H1 (cell line): Measurements from ENCODE around the gene CCL17. TPM values are rescaled to one million over a fixed set of nuclear protein-coding genes. Genes with fewer than 3 reads are reported as not detected.

Experiments used
- CTCF ChIA-PET: fragments of 300-600 bp; sonication (Branson Sonifier 250); formaldehyde crosslinking; loops from one replicate; lab custom pipeline; 2021; ENCODE audit not compliant: partially characterized antibody; lab: Charles Lee
- POLR2A ChIA-PET: fragments of 300-600 bp; sonication (Branson Sonifier 250); formaldehyde crosslinking; loops from one replicate; lab custom pipeline; 2021; ENCODE audit warnings: inconsistent platforms; ENCODE audit not compliant: partially characterized antibody; lab: Charles Lee
- DNase-seq, 2 experiments: peaks; one replicate each; pipeline versions ENCODE4 v3.0.0 to v3.0.0-alpha.2; 2010 to 2022; ENCODE audit warnings: low spot score in 2 of 2, low read depth in 1 of 2, mixed read lengths in 1 of 2
- FAIRE-seq: peaks from 2 replicates; lab custom pipeline; 2011; peaks lifted over from hg19 to GRCh38; lab: Jason Lieb, UNC
- H2AFZ ChIP-seq: 2 replicates; pipeline ENCODE4 v1.8.1; 2012; ENCODE audit warnings: low read length, inconsistent platforms
- H2AK5ac ChIP-seq: 2 replicates; pipeline ENCODE4 v1.6.1; 2013; ENCODE audit warnings: low read depth, low read length
- H2BK120ac ChIP-seq: replicated peaks from 2 replicates; pipeline ENCODE3; 2013; ENCODE audit warnings: low read depth, low read length, inconsistent platforms
- H2BK12ac ChIP-seq: 2 replicates; pipeline ENCODE4 v1.6.1; 2013; ENCODE audit warnings: low read depth, low read length
- H2BK15ac ChIP-seq: 2 replicates; pipeline ENCODE4 v1.6.1; 2013; ENCODE audit warnings: low read length
- H2BK20ac ChIP-seq: 2 replicates; pipeline ENCODE4 v1.6.1; 2013; ENCODE audit warnings: low read length
- H2BK5ac ChIP-seq: 2 replicates; pipeline ENCODE4 v1.6.1; 2013; ENCODE audit warnings: low read depth, low read length
- H3K14ac ChIP-seq: 2 replicates; pipeline ENCODE4 v1.6.1; 2013; ENCODE audit warnings: inconsistent platforms; ENCODE audit not compliant: insufficient read length
- H3K18ac ChIP-seq: 2 replicates; pipeline ENCODE4 v1.6.1; 2013; ENCODE audit warnings: low read length; ENCODE audit errors: extremely low read depth
- H3K23ac ChIP-seq: 2 replicates; pipeline ENCODE4 v1.6.1; 2013; ENCODE audit warnings: inconsistent platforms; ENCODE audit not compliant: insufficient read length
- H3K23me2 ChIP-seq: 2 replicates; pipeline ENCODE4 v1.6.1; 2013; ENCODE audit warnings: low read depth, low read length
- H3K27ac ChIP-seq: 2 replicates; pipeline ENCODE4 v1.6.1; 2011; ENCODE audit warnings: low read depth, low read length, inconsistent platforms
- H3K27me3 ChIP-seq, 4 experiments: replicated peaks in 1 of 4; 1 replicate in 1 of 4; 2 replicates in 3 of 4; pipeline versions ENCODE4 v1.6.1 to v1.8.1; 2011 to 2013; ENCODE audit warnings: low read length in 3 of 4, mild to moderate bottlenecking in 3 of 4, inconsistent platforms in 2 of 4, mixed read lengths in 2 of 4, moderate library complexity in 1 of 4; ENCODE audit not compliant: control insufficient read depth in 3 of 4, insufficient read depth in 3 of 4; ENCODE audit errors: extremely low read depth in 1 of 4
- H3K36me3 ChIP-seq, 4 experiments: 2 replicates each; pipeline versions ENCODE4 v1.6.1 to v1.8.1; 2011 to 2013; ENCODE audit warnings: mild to moderate bottlenecking in 4 of 4, low read length in 3 of 4, moderate library complexity in 2 of 4, control low read depth in 1 of 4, inconsistent platforms in 1 of 4; ENCODE audit not compliant: insufficient read depth in 4 of 4, control insufficient read depth in 2 of 4
- H3K4ac ChIP-seq: replicated peaks from 2 replicates; pipeline ENCODE3; 2013; ENCODE audit warnings: low read length, low read depth, mixed read lengths, inconsistent platforms; ENCODE audit not compliant: insufficient read length
- H3K4me1 ChIP-seq, 4 experiments: replicated peaks in 1 of 4; 1 replicate in 1 of 4; 2 replicates in 3 of 4; pipeline versions ENCODE4 v1.6.1 to v1.8.1; 2011 to 2013; ENCODE audit warnings: low read length in 3 of 4, inconsistent platforms in 2 of 4, mixed read lengths in 1 of 4; ENCODE audit not compliant: insufficient read depth in 4 of 4, control insufficient read depth in 3 of 4
- H3K4me2 ChIP-seq, 2 experiments: 2 replicates each; pipeline versions ENCODE4 v1.6.1 to v1.8.1; 2011 to 2013; ENCODE audit warnings: low read depth in 2 of 2, low read length in 2 of 2, control low read depth in 1 of 2, inconsistent platforms in 1 of 2, mild to moderate bottlenecking in 1 of 2; ENCODE audit not compliant: insufficient read depth in 1 of 2
- H3K4me3 ChIP-seq, 4 experiments: fragments of 200-600, 300-600 bp in 1 of 4; sonication (generic), shearing (Covaris generic), sonication (Bioruptor Twin) in 1 of 4; 2 replicates each; pipeline versions ENCODE4 v1.5.1 to v1.8.1; 2011 to 2016; ENCODE audit warnings: low read length in 4 of 4, low read depth in 3 of 4, control low read depth in 2 of 4, inconsistent platforms in 2 of 4, mild to moderate bottlenecking in 2 of 4, mixed read lengths in 1 of 4, moderate library complexity in 1 of 4; ENCODE audit not compliant: insufficient read depth in 2 of 4; ENCODE audit errors: extremely low read depth in 1 of 4
- H3K56ac ChIP-seq: replicated peaks from 2 replicates; pipeline ENCODE3; 2013; ENCODE audit warnings: low read depth, mild to moderate bottlenecking, mixed read lengths, low read length, inconsistent platforms; ENCODE audit not compliant: insufficient read length
- H3K79me1 ChIP-seq: 2 replicates; pipeline ENCODE4 v1.6.1; 2013; ENCODE audit warnings: low read depth, low read length, control low read depth
- H3K79me2 ChIP-seq, 2 experiments: 2 replicates each; pipeline versions ENCODE4 v1.6.1 to v1.8.1; 2012 to 2013; ENCODE audit warnings: low read length in 2 of 2, mild to moderate bottlenecking in 2 of 2, inconsistent platforms in 1 of 2; ENCODE audit not compliant: insufficient read depth in 2 of 2, control insufficient read depth in 1 of 2
- H3K9ac ChIP-seq, 4 experiments: replicated peaks in 1 of 4; 1 replicate in 1 of 4; 2 replicates in 3 of 4; pipeline versions ENCODE4 v1.6.1 to v1.8.1; 2011 to 2013; ENCODE audit warnings: low read depth in 3 of 4, low read length in 3 of 4, control low read depth in 2 of 4, mild to moderate bottlenecking in 2 of 4, moderate library complexity in 2 of 4, inconsistent platforms in 1 of 4; ENCODE audit errors: extremely low read depth in 1 of 4
- H3K9me3 ChIP-seq, 2 experiments: 2 replicates each; pipeline versions ENCODE4 v1.6.1 to v1.8.1; 2012 to 2013; ENCODE audit warnings: mild to moderate bottlenecking in 2 of 2, moderate library complexity in 2 of 2, control low read depth in 1 of 2, inconsistent platforms in 1 of 2, low read depth in 1 of 2, low read length in 1 of 2, mixed read lengths in 1 of 2; ENCODE audit not compliant: insufficient read depth in 2 of 2
- H4K20me1 ChIP-seq, 2 experiments: replicated peaks in 1 of 2; 2 replicates each; pipeline versions ENCODE3 to v1.8.1; 2011 to 2013; ENCODE audit warnings: inconsistent platforms in 2 of 2, low read length in 2 of 2, mild to moderate bottlenecking in 1 of 2; ENCODE audit not compliant: insufficient read depth in 2 of 2, control insufficient read depth in 1 of 2
- H4K5ac ChIP-seq: 2 replicates; pipeline ENCODE4 v1.6.1; 2013; ENCODE audit warnings: low read length, low read depth, mixed read lengths, inconsistent platforms; ENCODE audit not compliant: insufficient read length
- H4K8ac ChIP-seq: 2 replicates; pipeline ENCODE4 v1.8.0; 2013; ENCODE audit warnings: mild to moderate bottlenecking, moderate library complexity, low read length, inconsistent platforms; ENCODE audit not compliant: insufficient read depth; ENCODE audit errors: extremely low read depth
- H4K91ac ChIP-seq: replicated peaks from 2 replicates; pipeline ENCODE3; 2013; ENCODE audit warnings: low read length, mixed read lengths, inconsistent platforms; ENCODE audit not compliant: insufficient read length
- BCL11A ChIP-seq, 2 experiments: IDR thresholded peaks; one replicate each; pipeline ENCODE4 v1.6.1; 2011; ENCODE audit warnings: low read depth in 2 of 2, low read length in 2 of 2, mild to moderate bottlenecking in 2 of 2
- CTBP2 ChIP-seq: IDR thresholded peaks from 2 replicates; pipeline ENCODE4 v1.7.0; 2011; ENCODE audit warnings: borderline replicate concordance, mild to moderate bottlenecking, moderate library complexity, mixed read lengths, low read length; ENCODE audit not compliant: insufficient read depth, insufficient read length
- JUND ChIP-seq: IDR thresholded peaks from 2 replicates; pipeline ENCODE4 v1.6.1; 2011; ENCODE audit warnings: mild to moderate bottlenecking, improper control_type of control experiment, low read length
- KDM5A ChIP-seq: fragments of 200-600 bp; IDR thresholded peaks from 2 replicates; pipeline ENCODE4 v1.7.1; 2012; ENCODE audit warnings: mild to moderate bottlenecking, low read length, inconsistent platforms, mixed read lengths
- NANOG ChIP-seq: IDR thresholded peaks from 2 replicates; pipeline ENCODE4 v1.6.1; 2011; ENCODE audit warnings: low read length, low read depth, mild to moderate bottlenecking, inconsistent platforms; ENCODE audit not compliant: insufficient read depth, poor library complexity, severe bottlenecking
- PHF8 ChIP-seq: fragments of 200-600 bp; sonication (generic); conservative IDR thresholded peaks from 2 replicates; pipeline ENCODE4 v1.7.1; 2012; ENCODE audit warnings: low read depth, mild to moderate bottlenecking, inconsistent platforms, low read length, moderate library complexity
- POLR2A ChIP-seq, 2 experiments: IDR thresholded peaks; 1 replicate in 1 of 2; 2 replicates in 1 of 2; pipeline ENCODE4 v1.6.1; 2011; ENCODE audit warnings: low read depth in 2 of 2, low read length in 2 of 2, mild to moderate bottlenecking in 2 of 2; ENCODE audit errors: control extremely low read depth in 1 of 2
- RFX5 ChIP-seq: IDR thresholded peaks from 2 replicates; pipeline ENCODE4 v1.6.1; 2011; ENCODE audit warnings: low read depth, low read length, improper control_type of control experiment, borderline replicate concordance
- SP1 ChIP-seq: IDR thresholded peaks from 2 replicates; pipeline ENCODE4 v1.6.1; 2011; ENCODE audit warnings: low read depth, low read length
- whole genome bisulfite sequencing, 2 experiments: shearing (Covaris generic) in 1 of 2; methylation state at CpG; one replicate each; pipeline versions ENCODE4 v1.1.6 to v1.1.7; 2013 to 2015; ENCODE audit warnings: low lambda C conversion rate in 2 of 2, mixed read lengths in 2 of 2, inconsistent platforms in 1 of 2, low coverage in 1 of 2, missing lambda C conversion rate in 1 of 2; ENCODE audit not compliant: insufficient replicate concordance in 2 of 2, insufficient coverage in 1 of 2, insufficient read length in 1 of 2; ENCODE audit errors: extremely low coverage in 1 of 2, missing lambda C conversion rate in 1 of 2; 5-methylcytosine and 5-hydroxymethylcytosine counted together
- polyA plus RNA-seq, 7 experiments: library from polyadenylated mRNA; depleted of rRNA in 3 of 7; stranded (reverse) in 5 of 7; unstranded in 2 of 7; fragments of >200 nt in 5 of 7; fragments of 200-250 nt in 2 of 7; gene quantifications; 1 replicate in 5 of 7; 2 replicates in 1 of 7; 4 replicates in 1 of 7; pipeline versions ENCODE4 v1.2.1 to v1.2.3, GENCODE V29; 2011 to 2013; ENCODE audit warnings: missing spikeins in 2 of 7, mixed read lengths in 2 of 7
- total RNA-seq: library from RNA; stranded (reverse); fragmentation: NEBNext Ultra II Directional; extraction: Animal tissue kit (Norgen Biotek cat#: 25700); gene quantifications from 2 replicates; pipeline ENCODE4 v1.2.1, GENCODE V29; 2021
- TF ChIP-seq, protein P1 (sequence below): IDR thresholded peaks from 2 replicates; pipeline ENCODE4 v1.6.1; 2011; ENCODE audit warnings: low read length, improper control_type of control experiment

Gene CCL17
- total and polyA plus RNA-seq, 2 of the 8 experiments (the other 6 are each of a cell fraction or from before 2014, with no cell fraction given): not detected

DNA sequence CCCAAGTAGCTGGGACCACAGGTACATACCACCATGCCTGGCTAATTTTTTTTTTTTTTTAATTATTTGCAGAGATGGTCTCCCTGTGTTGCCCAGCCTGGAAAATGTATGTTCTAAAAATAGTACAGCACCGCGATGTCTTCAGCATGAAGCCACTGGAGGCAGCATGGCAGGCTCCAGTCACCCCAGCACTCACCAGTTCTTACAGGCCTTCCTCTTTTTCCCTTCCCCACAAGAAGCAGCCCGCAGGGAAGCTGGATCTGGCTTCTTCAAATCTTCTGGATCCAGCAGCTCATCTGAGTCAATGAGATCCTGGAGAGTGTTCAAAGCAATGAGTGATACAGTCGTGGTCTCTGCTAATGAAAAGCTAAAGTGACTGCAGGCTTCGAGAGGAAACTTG is 26.4 kb downstream of the CCL17 start:
- Histone ChIP-seq H3K27ac (no peak overlapping the region), H3K27me3 (no peaks in the 10 kb centered on the region), H3K36me3 (peaks cover 20 to 66% (median 57%) of the 10 kb centered on the region in 4 experiments; a peak in 7 of 8 replicates), H3K9me3 (no peaks in the 10 kb centered on the region), H2BK5ac (no peak overlapping the region), H4K8ac (no peak overlapping the region), H3K4me3 (no peak overlapping the region), H4K91ac (no peak overlapping the region), H2BK120ac (no peak overlapping the region), H3K56ac (no peak overlapping the region), H2BK15ac (no peak overlapping the region), H3K18ac (no peak overlapping the region), H3K4me1 (no peaks in the 10 kb centered on the region), H4K20me1 (no peaks in the 10 kb centered on the region), H3K23me2 (no peaks in the 10 kb centered on the region), H3K4ac (no peak overlapping the region), H2BK20ac (no peak overlapping the region), H3K14ac (no peak overlapping the region)
- 84% methylated on average over 5 of the region's 5 CpGs; no CpG with 5 or more reads in 1 of the 2 experiments for WGBS, 2 experiments
- no peak for DNase-seq
- FAIRE-seq: no peak
- CTCF ChIA-PET: interaction anchor here (0.6 to 4.4 kb wide), 6 partner anchors 8 to 136 kb away, joined by 3 to 34 read pairs (median 3); no protein-coding TSS in a partner anchor
- TF ChIP-seq RFX5 (no peak), PHF8 (no peak), CTBP2 (no peak), KDM5A (no peak), SP1 (no peak), BCL11A (IDR thresholded peaks at IDR 0.05; ENCODE audit: low read depth in 2 of 2, low read length in 2 of 2) (no peak), JUND (no peak), POLR2A (IDR thresholded peaks at IDR 0.05; ENCODE audit: control extremely low read depth in 1 of 2, low read depth in 2 of 2, low read length in 2 of 2) (no peak), NANOG (no peak)
- TF ChIP-seq, protein P1, sequence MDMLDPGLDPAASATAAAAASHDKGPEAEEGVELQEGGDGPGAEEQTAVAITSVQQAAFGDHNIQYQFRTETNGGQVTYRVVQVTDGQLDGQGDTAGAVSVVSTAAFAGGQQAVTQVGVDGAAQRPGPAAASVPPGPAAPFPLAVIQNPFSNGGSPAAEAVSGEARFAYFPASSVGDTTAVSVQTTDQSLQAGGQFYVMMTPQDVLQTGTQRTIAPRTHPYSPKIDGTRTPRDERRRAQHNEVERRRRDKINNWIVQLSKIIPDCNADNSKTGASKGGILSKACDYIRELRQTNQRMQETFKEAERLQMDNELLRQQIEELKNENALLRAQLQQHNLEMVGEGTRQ: no peak
- TF ChIP-seq, all 59 proteins: peak for 0
- no peak overlapping the region for H3K4me2 ChIP-seq
- H2BK12ac ChIP-seq: no peak overlapping the region
- no peak overlapping the region for H2AFZ ChIP-seq
- H3K9ac ChIP-seq: no peak overlapping the region
- no peak overlapping the region for H2AK5ac ChIP-seq
- H4K5ac ChIP-seq: no peak overlapping the region
- no peaks in the 10 kb centered on the region for H3K79me2 ChIP-seq
- no peaks in the 10 kb centered on the region for H3K79me1 ChIP-seq
- POLR2A ChIA-PET: interaction anchor here (0.6 kb wide), 1 partner anchor 233 kb away, joined by 3 read pairs; no protein-coding TSS in a partner anchor
- H3K23ac ChIP-seq: no peak overlapping the region
